Stimulated activated naive CD4-positive, alpha-beta T cell treated with Interleukin-2 at 50 U/mL for 16 hours (primary cell): ENCODE results near the gene ING3.
A peak's percentile ranks its signal among the peaks of the same experiment; 100 is the strongest.

Source experiments
- DNase-seq: peaks from one replicate; lab custom pipeline; 2025; lab: John Stamatoyannopoulos, UW

ING3 gene

GRCh38 chr7:120988591-120989256, 38.1 kb downstream of the ING3 start, which contains the start of gene CPED1:
Gene CPED1, plus strand, starts transcription at chr7:120988711. Its CDS starts 911 bp downstream, at chr7:120989622.
- peak; percentile 25 for DNase-seq

- no peak for DNase-seq
Measured at GRCh38 chr7:120989257-120990220, 39.0 kb downstream of the ING3 start.

DNA sequence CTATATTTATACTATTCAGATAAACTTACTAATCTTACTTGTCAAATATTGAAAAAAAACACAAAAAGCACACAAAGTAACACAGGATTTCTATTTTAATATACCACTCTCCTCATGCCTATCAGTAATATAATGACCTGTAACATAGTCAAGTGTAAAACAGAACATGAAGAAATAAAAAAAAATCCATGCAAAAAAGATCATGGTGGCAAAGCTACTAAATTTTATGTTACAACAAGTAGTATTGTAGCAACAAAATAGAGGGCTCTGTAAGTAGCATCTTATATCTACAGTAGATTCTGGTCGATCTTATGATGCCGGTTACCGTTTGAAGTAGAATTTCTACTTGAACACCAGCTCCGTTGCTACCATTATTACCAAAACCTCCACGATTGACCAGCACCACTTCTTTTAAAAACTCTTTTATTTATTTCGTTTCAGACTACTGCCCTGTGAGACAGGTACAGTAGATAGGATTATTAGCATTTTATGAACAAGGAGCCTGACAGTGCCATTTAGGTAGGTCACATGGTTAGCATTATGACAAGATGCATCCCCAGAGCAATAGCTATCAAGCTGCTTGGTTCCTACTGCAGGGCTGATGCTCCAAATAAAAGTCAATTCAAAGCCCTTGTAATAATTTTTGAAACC, 40.0 kb downstream of the ING3 start:
- DNase-seq, result no peak

DNA sequence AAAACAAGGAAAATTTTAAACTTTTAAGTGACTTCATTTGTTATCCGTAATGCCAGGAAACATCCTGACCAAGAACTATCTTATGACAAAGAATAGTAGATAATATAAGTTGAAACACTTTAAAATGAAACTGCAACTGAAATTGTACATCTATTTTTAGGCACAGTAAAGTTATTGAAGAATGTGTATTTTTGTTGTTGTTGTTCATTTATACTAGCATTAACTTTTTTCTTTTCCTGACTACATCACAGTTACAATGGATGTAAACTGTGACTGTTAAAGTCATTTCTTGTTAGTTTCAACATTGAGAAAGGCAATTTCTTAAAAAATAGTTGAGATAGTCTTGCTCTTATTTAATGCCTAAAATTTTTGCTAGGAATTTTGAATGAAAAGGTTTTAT, 40.6 kb downstream of the ING3 start:
- DNase-seq, result no peak

- DNase-seq, result no peak
Measured at GRCh38 chr7:120991581-120991980, 41.0 kb downstream of the ING3 start.

DNA sequence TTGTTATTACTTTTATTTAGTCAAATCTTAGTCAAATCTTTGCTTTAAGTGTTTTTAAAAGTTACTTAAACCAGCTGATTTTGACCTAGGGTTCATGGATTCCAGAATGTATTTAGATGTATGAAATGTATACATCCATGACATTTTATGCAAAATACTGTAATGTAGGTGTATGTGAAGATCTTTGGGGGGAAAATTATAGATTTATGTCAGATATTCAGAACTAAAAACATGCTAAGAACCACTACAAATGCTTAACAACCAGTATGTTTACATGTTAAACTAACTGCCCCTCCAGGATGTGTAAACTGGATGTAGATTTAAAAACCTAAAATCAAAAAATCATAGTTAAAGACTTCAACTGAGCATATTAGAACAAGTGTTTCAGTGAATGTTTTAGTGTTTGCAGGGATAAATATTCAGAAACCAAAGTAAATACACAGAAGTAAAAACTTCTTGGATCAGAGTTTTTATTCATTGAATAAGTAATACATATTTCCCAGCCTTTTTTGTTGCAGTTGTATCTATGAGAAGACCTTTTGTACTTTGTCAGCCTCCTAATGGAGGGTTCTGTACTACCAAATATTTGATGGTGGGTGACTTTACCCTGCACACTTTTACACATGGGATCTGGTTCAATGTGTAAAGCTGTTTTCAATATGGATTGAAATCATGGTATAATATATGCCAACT, 41.8 kb downstream of the ING3 start:
- no peak for DNase-seq

DNA sequence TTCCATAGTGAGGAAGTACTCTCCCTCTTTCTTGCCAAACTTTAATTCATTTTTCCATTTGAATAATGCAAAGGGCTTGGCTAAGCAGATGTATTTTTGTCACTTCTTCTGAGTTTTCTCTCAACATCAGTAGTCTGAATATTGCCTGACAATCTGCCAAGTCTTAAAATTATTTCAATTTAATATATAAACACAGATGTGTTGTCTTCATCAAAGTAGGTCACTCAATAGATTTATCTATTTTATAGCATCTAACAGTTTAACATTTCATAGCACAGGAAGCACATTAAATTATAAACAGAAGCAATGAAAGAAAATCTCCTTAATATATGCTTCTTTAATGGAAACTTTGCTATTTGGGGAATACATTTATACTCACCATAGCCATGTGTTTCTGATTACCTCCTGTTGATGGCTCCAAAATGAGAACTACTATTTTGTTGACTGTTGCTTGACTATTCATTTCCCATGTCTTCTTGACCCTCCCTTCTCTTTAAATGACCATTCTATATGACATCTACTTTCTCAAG, 42.5 kb downstream of the ING3 start:
- DNase-seq, result no peak

GRCh38 chr7:120993553-120994191, 43.1 kb downstream of the ING3 start:
- DNase-seq, result no peak

DNA sequence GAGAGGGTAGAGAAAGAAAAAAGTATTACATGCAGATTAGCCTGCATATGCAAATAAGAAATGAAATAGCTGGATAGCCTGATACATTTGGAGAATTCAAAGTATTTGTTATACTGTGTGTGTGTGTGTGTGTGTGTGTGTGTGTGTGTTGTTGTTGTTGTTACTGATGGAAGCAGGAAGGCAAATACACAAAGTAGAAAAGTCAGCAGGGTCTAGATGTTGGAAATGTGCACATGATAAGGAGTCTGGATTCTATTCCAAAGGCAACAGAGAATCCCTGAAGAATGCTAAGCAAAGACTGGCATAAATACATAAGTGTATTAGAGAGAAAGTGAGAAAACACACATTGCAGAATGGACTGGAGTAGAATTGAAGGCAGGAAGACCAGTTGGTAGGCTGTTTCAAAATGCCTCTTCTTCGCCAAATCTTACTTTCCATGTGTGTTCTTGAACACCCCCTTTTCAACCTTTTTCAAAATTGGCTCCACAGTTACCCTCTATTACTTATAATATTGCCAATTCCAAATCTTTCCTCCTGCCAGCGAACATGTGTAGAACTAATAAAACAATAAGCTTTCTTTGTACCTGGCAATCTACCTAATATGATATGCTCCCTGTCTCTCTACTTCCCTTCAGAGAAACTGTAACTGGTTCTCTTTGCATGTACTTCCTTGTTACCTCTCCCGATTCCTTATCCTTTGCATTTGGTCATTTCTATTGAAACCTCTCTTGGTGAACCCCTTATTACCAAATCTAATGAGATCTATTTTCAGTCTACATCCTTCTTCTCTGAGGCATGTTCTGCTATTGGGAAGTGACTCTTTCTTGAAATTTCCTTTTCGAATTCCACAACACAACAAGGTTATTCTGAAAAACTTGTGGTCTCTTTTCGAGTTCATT, 44.2 kb downstream of the ING3 start:
- no peak for DNase-seq

GRCh38 chr7:120995654-120996053, 45.1 kb downstream of the ING3 start:
- no peak for DNase-seq

DNA sequence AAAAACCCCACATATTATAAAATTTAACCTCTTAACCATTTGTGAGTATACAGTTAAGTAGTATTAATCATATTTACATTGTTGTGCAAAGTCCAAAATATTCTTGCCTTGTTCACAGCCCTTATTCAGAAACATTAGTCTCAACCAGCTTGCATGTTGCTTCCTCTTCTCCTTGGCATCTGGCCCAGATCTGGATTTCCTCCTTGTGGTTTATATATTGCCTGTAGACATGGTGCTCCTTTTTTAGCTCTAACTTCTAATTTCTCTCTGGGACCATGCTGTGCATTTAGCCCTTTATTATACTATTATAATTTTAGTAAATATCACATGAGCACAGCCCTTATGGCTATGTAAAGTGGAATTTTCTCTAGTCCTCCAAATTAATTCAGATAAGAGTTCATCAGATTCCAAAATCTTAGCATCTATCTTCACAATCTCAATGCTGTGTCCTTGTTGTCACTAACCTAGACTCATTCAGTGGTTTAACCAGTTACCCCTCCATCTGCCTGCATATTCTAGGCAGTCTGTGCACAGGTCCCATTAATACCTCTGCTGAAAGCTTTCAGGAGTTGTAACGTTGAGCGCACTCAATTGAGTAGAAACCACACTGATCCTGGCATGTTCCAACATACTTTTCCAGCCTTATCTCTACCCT, 45.9 kb downstream of the ING3 start:
- DNase-seq, result no peak

DNA sequence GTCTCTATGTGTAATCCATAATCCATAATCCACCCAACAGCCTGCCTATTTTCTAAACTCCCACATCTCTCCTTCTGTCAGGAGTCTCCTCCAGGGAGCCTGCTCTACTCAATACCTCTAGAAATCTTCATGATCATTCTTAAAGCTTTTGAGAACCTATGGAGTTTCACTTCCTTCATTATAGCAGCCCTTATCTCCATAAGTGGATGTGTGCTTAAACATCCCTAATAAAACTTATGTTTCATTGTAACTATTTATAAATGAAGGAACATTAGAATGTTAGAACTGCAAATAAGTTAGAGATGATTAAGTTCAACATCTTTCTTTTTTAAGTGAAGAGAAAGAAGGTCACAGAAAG, 46.4 kb downstream of the ING3 start:
- DNase-seq, result no peak

- DNase-seq, result no peak
Measured at GRCh38 chr7:120997882-120998474, 47.4 kb downstream of the ING3 start.

GRCh38 chr7:120998520-120998919, 47.9 kb downstream of the ING3 start:
- DNase-seq, result no peak

- DNase-seq, result no peak
Measured at GRCh38 chr7:120998996-120999565, 48.5 kb downstream of the ING3 start.

DNA sequence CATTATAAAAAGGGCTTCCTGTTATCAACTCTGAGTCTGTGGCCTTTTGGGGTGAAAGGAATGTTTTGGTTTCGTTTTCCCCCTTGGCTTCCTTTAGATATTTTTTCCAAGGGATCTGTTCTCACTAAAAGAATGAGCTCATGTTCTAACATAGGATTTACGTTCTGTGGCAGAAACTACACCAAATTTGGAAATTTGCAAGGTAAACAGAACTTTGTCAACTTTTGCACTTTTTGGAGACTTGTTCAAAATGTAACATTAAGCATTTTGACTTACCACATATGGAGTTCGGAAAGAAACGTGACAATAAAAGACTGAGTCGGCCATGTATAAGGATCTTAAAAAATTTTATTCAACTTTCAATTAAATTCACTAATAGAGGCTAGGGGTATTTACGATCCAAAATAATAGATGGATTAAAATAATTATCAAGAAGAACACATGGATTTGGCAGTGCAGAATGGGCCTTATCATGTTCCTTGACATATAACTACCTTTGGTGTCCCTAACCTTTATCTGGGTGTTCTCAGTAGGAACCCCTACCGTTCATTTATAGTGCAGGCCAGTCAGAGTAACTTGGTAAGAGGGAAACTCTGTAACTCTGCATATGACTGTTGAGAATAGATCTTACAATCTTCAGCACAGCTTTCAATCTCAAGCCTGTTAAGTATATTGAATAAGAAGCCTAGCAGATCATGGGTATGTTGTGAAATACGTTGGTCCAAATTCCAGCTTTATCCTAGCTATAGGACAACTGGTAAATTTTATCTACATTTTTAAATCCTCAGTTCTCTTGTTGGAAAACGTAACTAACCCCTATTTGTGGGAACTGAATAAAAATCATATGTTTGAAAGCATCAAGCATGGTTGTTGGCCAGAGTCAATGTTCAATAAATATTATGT, 49.8 kb downstream of the ING3 start:
- no peak for DNase-seq

DNA sequence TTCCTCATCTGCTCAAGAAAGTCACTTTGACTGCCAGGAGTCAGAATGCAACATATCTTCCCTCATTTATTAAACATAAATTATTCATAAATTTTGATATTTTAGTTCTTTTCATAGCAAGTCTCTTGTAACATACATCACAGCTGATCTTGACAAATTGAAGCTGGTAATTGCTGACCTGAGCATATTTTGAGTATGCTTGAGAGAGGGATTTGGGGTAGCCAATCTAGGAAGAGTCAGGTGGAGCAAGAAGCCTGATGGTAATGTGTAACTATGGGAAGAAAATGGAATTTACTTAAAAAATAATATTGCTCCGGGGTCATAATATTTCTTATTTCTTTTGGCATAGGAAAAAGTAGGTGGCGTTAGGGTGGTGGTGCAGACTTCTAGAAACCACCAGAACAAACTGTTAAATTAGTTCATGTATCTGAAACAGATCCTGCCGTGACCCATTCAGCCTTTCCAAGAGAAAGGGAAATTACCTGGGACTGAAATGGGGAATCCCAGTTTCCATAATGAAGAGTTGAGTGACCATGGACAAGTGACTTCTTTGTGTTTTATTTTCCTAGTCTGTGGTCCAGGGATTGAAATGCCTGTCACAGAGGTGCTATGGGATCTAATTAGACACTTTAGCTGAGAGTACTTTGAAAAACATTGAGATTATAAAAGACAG, 50.8 kb downstream of the ING3 start:
- DNase-seq, result no peak
